Measurements from ENCODE around the gene DYNC1H1.

- no peak for TF ChIP-seq CTCF (IDR thresholded peaks at IDR 0.05)
- no peak for TF ChIP-seq POLR2A (IDR thresholded peaks at IDR 0.05)
Observed at GRCh38 chr14:102034301-102034700, 69.9 kb downstream of the DYNC1H1 start.
